T-helper 1 cell (primary cell): ENCODE results near the gene KCND2.

Experiments
- DNase-seq, 5 donors: peaks; one replicate each; pipeline ENCODE4 v3.0.0-alpha.2; 2012 to 2020

The KCND2 gene

GRCh38 chr7:120412139-120413050 lies 139.4 kb downstream of the KCND2 start:
- no peak for DNase-seq

DNA sequence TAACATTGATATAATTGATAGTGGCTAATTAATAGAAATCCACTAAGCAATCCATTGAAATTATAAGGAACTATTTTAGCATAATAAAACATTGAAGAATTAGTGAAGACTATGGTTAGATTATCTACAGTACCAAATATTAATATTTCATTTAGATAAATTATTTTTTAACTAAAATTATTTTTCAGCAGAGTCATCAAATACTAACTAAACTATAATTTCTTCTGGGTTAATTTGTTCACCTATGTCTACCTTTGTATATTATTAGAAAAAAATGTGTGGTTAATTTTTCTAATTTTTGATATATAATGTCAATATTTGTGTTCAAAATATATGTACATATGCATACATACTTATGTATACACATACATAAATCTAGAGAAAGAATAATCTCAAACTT lies 140.2 kb downstream of the KCND2 start:
- DNase-seq, result no peak

DNA sequence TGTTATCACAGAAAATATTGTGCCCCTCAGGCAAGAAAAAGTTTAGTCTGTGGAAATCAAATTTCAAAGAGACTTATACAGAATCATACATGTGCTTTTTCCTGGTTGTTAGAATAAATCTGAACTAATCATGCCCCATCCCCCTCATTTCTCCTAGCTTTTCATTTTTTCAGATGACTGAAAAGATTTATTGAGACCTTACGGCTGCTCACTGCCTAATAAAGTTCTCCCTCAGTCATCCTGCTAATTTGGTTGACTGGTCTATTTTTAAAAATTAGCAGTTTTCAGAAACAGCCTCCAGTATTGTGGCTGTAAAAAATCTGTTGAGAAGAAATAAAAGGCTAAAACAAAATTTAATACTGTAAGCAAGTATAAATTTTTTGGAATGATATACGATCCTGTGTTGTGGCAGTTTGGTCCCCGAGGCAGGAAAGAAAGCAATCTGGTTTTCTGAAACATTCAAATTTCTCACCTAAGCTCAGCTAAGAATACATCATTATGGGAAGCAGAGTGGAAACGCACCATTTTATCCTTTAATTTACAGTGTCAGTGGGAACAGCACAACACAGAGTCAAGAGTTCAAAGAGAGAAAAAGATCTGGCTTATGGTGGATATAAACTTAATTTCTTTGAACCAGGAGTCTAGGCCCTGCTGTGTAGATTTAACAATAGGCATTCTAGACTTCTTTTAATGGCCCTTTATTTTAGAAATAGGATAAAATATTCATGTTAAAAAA lies 144.4 kb downstream of the KCND2 start:
- DNase-seq, result no peak

DNA sequence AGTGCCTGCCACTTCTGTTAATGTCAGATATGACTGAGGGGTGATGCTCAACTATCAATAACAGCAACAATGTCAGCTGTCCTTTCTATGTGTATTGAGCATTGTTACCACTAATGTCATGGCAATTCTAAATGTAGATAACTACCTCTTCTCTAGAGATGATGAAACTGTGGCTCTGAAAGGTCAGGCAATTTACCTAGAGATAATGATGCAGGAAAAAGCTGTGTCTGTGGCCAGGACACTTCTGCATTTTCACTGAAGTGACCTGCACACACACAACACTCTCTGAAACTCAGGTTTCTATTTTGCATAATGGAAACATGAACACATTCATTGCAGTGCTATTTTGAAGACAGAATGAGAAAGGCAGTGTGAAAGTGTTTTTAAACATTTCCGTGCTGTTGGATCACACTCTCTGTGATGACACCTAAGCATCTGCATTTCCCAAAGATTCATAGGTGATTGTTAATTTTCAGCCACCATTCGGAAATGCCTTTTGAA lies 148.2 kb downstream of the KCND2 start:
- no peak for DNase-seq

DNA sequence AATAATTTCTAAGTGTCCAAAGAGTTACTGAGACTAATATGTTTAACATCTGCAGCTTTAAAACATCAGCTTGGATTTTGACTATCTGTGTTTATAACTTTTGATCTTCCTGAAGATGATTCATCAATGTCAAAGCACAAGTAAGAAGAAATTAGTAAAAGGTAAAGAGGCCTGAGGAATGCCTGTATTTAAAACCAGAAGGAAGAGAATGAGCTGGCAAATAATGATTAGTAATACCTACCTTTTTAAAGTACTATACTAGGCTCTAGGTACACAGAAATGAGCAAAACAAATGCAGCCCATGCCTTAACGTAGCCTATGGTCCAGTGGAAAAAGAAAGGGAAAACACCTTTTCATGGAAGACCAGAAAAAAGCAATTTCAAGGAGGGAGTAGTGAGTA lies 158.0 kb downstream of the KCND2 start:
- DNase-seq, result no peak

DNA sequence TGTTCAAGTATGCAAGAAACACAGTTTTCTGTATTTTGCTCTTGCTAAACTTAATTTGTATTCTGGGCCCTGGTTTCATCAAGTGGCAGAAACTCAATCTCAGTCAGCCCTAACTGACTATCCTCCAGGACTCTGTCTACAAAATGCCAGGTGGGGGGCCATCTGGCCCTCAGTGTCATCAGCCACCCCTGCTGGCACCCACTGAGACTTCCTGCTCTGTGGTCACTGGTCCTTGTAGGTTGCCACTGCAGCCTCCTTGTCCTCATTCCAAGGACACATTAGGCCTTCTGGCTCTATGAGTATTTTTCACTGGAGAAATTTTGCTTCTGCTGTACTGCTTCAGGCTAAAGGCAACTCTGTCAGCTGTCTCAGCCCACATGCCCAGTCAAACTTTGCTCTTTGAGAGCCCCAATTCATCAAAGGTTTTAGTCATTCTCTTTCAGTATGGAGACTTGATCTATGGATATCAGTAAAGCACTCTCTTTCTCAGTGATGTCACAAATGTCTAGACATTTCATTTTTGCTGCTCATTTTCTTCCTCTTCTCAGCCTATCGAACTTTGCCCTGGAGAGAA lies 163.6 kb downstream of the KCND2 start:
- no peak for DNase-seq

- no peak for DNase-seq
Measured at GRCh38 chr7:120441850-120442249, 168.9 kb downstream of the KCND2 start.

DNA sequence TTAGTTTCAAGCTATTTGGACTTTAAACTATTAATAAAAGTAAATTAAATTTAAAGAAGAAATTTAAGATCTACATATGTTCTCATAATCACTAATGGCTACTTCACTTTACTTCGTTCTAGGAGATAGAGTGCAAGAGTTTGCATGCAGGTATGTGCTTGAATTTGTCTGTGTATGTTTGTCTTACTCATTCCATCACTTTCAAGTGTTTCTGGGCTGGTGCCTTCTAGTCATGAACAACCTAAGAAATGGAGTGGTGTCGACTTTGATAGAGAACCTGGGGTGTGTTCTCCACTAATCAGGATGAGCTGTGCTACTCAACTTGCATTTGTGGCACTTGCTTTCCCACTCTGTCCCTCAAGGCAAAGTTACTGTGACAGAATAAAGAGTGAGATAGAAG lies 169.9 kb downstream of the KCND2 start:
- DNase-seq, result no peak

DNA sequence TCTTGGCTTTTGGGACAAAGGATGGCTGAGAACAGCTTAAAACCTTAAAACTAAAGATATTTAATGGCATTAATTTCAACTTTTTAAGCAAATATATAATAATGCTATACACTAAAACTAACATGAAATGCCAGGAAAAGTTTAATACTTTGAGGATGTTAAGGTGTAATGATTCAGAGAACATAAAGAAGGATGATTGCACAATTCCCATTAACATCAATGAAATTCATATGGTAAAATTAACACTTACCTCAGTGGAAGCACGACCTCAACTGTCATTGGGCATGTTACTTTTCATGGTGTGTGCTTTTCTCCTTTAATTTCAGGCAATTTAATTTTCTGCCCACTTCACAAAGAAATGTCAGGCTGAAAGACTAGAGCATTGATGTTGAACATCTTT lies 171.7 kb downstream of the KCND2 start:
- DNase-seq, result no peak

DNA sequence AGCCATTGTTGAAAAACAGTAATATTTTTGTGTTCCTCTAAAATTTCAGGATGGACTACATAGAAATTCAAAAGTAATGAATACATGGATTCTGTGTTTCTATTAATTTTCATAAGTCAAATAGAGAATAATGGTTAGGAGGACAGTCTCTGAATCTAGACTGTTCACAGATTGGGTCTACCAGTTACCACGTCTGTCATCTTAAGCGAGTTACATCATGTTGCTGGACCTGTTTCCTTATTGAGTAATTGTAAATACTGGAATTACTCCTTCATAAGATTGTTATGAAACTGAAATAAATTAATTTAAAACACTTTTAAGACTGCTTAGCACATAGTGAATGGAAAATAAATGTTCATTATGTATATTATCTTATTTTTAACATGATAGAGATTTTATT lies 172.3 kb downstream of the KCND2 start:
- DNase-seq, result no peak

- DNase-seq, result no peak
Measured at GRCh38 chr7:120452665-120453064, 179.7 kb downstream of the KCND2 start.

DNA sequence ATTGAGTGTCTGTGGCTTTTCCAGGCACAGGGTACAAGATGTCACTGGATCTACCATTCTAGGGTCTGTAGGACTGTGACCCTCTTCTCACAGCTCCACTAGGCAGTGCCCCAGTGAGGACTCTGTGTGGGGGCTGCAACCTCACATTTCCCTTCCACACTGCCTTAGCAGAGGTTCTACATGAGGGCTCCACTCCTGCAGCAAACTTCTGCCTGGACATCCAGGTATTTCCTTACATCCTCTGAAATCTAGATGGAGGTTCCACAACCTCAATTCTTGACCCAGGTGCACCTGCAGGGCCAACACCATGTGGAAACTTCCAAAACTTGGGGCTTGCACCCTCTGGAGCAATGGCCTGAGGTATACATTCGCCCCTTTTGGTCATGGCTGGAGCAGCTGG lies 183.7 kb downstream of the KCND2 start:
- no peak for DNase-seq

GRCh38 chr7:120460949-120461348 lies 188.0 kb downstream of the KCND2 start:
- DNase-seq, result no peak

DNA sequence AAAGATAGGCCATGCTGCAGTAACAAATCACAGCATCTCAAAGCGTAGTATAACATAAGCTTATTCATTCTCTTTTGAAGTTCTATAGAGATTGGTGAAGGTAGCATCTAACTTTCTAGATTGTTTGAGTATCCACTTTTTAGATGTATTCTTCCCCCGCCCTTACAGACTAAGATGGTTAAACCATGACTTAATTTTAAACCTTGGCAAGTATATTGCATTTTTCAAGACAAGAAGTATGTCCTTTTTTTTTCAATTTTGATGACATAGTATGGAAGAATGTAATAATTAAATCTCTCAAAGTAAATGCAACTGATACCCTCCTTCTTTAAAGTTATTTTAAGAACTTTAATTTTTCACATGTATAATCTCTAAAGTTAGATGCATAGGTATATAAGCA lies 190.0 kb downstream of the KCND2 start:
- DNase-seq, result no peak

DNA sequence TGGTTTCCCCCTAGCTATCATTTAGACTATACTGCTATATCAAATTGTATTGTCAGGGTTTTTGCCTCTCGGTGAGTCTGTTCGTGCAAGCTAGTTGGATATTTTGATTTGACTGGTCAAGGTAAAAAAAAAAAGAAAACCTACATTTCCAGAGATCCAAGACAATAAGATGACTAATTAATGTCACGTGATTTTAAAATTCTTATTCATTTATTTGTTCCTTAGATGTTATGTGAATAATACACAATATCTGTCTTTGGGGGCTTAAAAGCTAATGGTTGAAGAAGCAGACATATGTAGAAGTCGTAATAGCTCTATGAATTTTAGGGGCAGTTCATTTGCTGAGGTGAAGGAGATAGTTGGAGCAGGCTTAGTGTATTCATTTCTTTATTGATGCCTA lies 191.1 kb downstream of the KCND2 start:
- DNase-seq, result no peak

DNA sequence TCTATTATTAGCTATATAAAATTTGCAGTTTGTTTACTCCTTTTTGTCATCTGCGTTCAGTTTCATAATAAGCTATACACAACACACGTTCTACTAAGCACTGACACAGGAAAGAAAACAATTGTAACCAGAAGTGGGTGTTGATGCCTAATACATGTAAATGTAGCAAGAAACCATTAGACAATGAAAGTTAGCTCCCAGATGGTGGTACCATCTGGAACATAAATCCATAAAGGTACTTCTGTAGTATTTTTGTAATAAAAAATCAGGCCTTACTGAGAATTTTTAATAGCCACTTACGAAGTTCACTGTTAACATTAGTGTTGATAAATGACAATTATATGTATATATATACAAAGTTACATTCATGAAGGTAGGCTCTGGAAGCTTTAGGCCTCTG lies 194.7 kb downstream of the KCND2 start:
- no peak for DNase-seq

DNA sequence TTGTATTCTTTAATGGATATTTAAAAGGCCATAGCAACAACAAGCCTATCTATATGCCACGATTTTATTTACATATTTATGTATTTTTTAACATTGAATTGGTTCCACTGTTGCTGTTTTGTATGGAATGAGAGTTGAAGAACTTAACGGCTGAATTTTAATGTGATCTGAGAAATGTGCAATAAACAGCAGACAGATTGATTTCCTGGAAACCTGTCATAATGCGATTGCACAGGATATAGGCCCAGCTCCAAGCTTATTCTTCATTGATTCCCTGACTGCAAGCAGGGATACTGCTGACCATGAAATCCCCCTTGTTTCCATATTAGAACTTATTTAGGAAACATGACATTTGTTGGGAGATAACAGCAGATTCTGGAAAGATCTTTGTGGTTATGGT lies 195.6 kb downstream of the KCND2 start:
- DNase-seq, result no peak

DNA sequence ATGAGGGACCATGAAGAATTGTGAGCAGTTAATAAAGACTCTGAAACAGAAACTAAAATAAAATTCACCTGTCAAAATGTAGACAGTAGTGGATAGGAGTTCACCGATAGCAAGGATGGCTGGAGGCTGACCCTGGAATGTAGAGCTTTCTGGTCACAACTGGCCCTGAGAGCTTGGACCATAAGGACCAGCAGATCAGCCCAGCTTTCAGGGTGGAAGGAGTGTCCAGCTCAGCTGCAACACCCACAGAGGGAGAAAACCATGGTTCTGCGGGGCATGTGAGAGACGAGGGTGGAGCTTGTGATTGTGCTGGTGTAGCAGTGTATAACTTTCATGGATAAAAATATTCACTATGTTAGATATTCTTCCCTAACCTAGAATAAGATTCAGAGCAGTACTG lies 199.9 kb downstream of the KCND2 start:
- no peak for DNase-seq

DNA sequence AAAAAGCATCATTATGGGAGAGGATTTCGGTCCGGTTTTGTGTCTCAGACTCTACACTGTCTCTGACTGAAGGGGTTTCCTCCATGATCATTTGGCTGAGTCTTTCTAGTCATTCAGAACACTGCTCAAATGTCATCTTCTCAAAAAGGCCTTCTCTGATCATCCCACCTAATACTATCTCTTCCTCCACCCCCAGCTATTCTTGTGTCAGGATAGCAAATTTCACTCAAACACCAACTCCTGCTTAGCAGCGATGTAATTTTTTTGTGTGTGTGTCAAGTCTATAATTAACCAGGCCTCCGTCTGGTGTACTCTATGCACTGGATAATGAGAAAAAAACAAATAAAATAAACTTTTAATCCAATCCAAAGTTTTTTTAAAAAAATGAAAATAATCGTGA lies 200.4 kb downstream of the KCND2 start:
- no peak for DNase-seq

GRCh38 chr7:120475994-120476393 lies 203.0 kb downstream of the KCND2 start:
- DNase-seq, result no peak

DNA sequence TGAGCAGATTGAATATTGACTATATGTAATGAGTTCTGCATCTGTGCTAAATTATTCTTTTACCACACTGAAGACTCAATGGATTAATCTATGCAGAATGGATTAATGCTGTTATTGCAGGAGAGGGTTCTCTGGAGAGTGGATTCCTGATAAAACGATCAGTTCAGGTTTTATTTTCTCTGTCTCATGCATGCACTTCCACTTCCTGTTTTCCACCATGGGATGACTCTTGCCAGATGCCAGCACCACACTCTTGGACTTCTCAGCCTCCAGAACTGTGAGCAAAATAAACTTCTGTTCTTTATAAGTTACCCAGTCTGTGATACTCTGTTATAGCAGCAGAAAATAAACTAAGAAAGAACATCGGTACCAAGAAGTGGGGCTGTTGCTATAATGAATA lies 207.5 kb downstream of the KCND2 start:
- DNase-seq, result no peak

DNA sequence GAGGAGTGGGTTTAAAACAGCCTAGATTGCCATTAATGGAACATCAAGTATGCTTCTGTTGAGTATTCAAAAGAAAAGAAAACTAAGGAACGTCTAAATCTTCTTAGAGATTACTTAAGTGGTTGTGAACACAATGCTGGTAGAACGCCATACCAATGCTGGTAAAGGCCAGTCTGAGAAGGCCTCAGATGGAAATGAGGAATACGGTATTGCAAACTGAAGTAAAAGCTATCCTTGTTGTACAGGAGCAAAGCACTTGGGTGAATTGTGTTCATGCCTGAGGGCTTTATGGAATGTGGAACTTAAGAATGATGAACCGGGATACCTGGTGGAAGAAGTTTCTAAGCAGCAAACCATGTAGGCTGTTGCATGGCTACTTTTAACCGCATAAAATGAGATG lies 208.0 kb downstream of the KCND2 start:
- no peak for DNase-seq

- no peak for DNase-seq
Measured at GRCh38 chr7:120486164-120486563, 213.2 kb downstream of the KCND2 start.

GRCh38 chr7:120502132-120502531 lies 229.2 kb downstream of the KCND2 start:
- no peak for DNase-seq
